SK-N-SH (cell line): ENCODE measurements around the gene NT5C1A. TPM values are rescaled to one million over a fixed set of nuclear protein-coding genes. Genes with fewer than 3 reads are reported as not detected.

Experiments
- CTCF ChIA-PET: fragments of 300-600, 350-600 bp; formaldehyde crosslinking; extraction: SDS; loops from one replicate; lab custom pipeline; 2021; lab: Yijun Ruan, JAX
- POLR2A ChIA-PET: fragments of 350-600 bp; sonication (Branson Sonifier 250); formaldehyde crosslinking; extraction: SDS; loops from one replicate; lab custom pipeline; 2020; ENCODE audit warnings: antibody characterized with exemption, inconsistent platforms; lab: Yijun Ruan, JAX
- DNase-seq: peaks from one replicate; pipeline ENCODE4 v3.0.0; 2012
- H2AFZ ChIP-seq: fragments of 200-600 bp; sonication (generic); 2 replicates; pipeline ENCODE4 v1.8.1; 2016; ENCODE audit warnings: antibody characterized with exemption, mild to moderate bottlenecking, low read depth
- H3F3A ChIP-seq: fragments of 200-600 bp; sonication (generic); replicated peaks from 2 replicates; pipeline ENCODE3; 2016; ENCODE audit warnings: antibody characterized with exemption, mild to moderate bottlenecking; ENCODE audit not compliant: insufficient read depth
- H3K27ac ChIP-seq, 2 experiments: fragments of 200-500 bp in 1 of 2; fragments of 200-600 bp in 1 of 2; sonication (Bioruptor generic) in 1 of 2; sonication (generic), shearing (Covaris generic) in 1 of 2; 2 replicates each; pipeline versions ENCODE4 v1.5.1 to v1.6.1; 2014 to 2016; ENCODE audit warnings: low read depth in 2 of 2, inconsistent platforms in 1 of 2, low read length in 1 of 2, mild to moderate bottlenecking in 1 of 2, mixed read lengths in 1 of 2
- H3K27me3 ChIP-seq: fragments of 200-600 bp; sonication (generic), shearing (Covaris generic); 2 replicates; pipeline ENCODE4 v1.6.1; 2016; ENCODE audit warnings: mixed run types; ENCODE audit not compliant: insufficient read depth
- H3K36me3 ChIP-seq, 2 experiments: fragments of 200-500 bp in 1 of 2; fragments of 200-600 bp in 1 of 2; sonication (Bioruptor generic) in 1 of 2; sonication (generic) in 1 of 2; replicated peaks in 1 of 2; 2 replicates each; pipeline versions ENCODE3 to v1.5.1; 2014 to 2016; ENCODE audit warnings: low read length in 1 of 2, mild to moderate bottlenecking in 1 of 2; ENCODE audit not compliant: insufficient read depth in 2 of 2, control insufficient read depth in 1 of 2
- H3K4me1 ChIP-seq, 2 experiments: fragments of 200-500 bp in 1 of 2; fragments of 200-600 bp in 1 of 2; sonication (Bioruptor generic) in 1 of 2; sonication (generic), shearing (Covaris generic) in 1 of 2; 2 replicates each; pipeline versions ENCODE4 v1.5.1 to v1.6.1; 2014 to 2016; ENCODE audit warnings: low read depth in 1 of 2, low read length in 1 of 2, mixed run types in 1 of 2; ENCODE audit not compliant: insufficient read depth in 2 of 2, control insufficient read depth in 1 of 2
- H3K4me2 ChIP-seq: fragments of 200-600 bp; sonication (generic), shearing (Covaris generic); 2 replicates; pipeline ENCODE4 v1.6.1; 2017; ENCODE audit warnings: mixed run types
- H3K4me3 ChIP-seq, 2 experiments: fragments of 200-500 bp in 1 of 2; fragments of 200-600 bp in 1 of 2; sonication (Bioruptor generic) in 1 of 2; sonication (generic), shearing (Covaris generic) in 1 of 2; 2 replicates each; pipeline versions ENCODE4 v1.5.1 to v1.8.1; 2014 to 2016; ENCODE audit warnings: low read depth in 2 of 2, inconsistent platforms in 1 of 2, low read length in 1 of 2, mild to moderate bottlenecking in 1 of 2, mixed read lengths in 1 of 2, moderate library complexity in 1 of 2
- H3K79me2 ChIP-seq: fragments of 200-600 bp; sonication (generic); 2 replicates; pipeline ENCODE4 v1.8.1; 2017; ENCODE audit warnings: mild to moderate bottlenecking; ENCODE audit not compliant: insufficient read depth
- H3K9ac ChIP-seq: fragments of 200-600 bp; sonication (generic); 2 replicates; pipeline ENCODE4 v1.6.1; 2017; ENCODE audit warnings: mixed run types
- H3K9me2 ChIP-seq: fragments of 200-600 bp; sonication (generic); 2 replicates; pipeline ENCODE4 v1.6.1; 2017; ENCODE audit warnings: mixed run types
- H3K9me3 ChIP-seq: fragments of 200-600 bp; sonication (generic); 2 replicates; pipeline ENCODE4 v1.6.1; 2017; ENCODE audit warnings: mixed run types, mild to moderate bottlenecking, moderate library complexity
- H4K20me1 ChIP-seq: fragments of 200-600 bp; sonication (generic); 2 replicates; pipeline ENCODE4 v1.6.1; 2017; ENCODE audit warnings: mild to moderate bottlenecking, mixed run types; ENCODE audit not compliant: insufficient read depth
- CHD2 ChIP-seq: fragments of 150-350 bp; IDR thresholded peaks from 2 replicates; pipeline ENCODE4 v1.6.1; 2018; ENCODE audit warnings: low read length; ENCODE audit not compliant: partially characterized antibody
- ELF1 ChIP-seq: IDR thresholded peaks from 2 replicates; pipeline ENCODE4 v1.4.0; 2012
- FOXJ3 ChIP-seq: sonication (generic); formaldehyde crosslinking; IDR thresholded peaks from 2 replicates; pipeline ENCODE4 v1.5.1; 2020; ENCODE audit warnings: mild to moderate bottlenecking, missing genetic modification reagents
- FOXM1 ChIP-seq: IDR thresholded peaks from 2 replicates; pipeline ENCODE4 v1.4.0; 2012; ENCODE audit warnings: low read depth, mild to moderate bottlenecking
- NRF1 ChIP-seq: IDR thresholded peaks from 2 replicates; pipeline ENCODE4 v1.6.1; 2012; ENCODE audit warnings: low read depth, mild to moderate bottlenecking, low read length
- RCOR1 ChIP-seq: fragments of 150-350 bp; IDR thresholded peaks from 2 replicates; pipeline ENCODE4 v1.6.1; 2017; ENCODE audit warnings: antibody characterized with exemption, low read length
- SIN3A ChIP-seq: IDR thresholded peaks from 2 replicates; pipeline ENCODE4 v1.6.1; 2012; ENCODE audit warnings: low read depth, mild to moderate bottlenecking, low read length, moderate library complexity, borderline replicate concordance
- TAF1 ChIP-seq: IDR thresholded peaks from 2 replicates; pipeline ENCODE4 v1.6.1; 2012; ENCODE audit warnings: low read depth, mild to moderate bottlenecking, low read length, moderate library complexity, borderline replicate concordance
- TCF12 ChIP-seq: IDR thresholded peaks from 2 replicates; pipeline ENCODE4 v1.4.0; 2012
- YY1 ChIP-seq: IDR thresholded peaks from 2 replicates; pipeline ENCODE4 v1.4.0; 2012; ENCODE audit warnings: low read depth, mild to moderate bottlenecking
- WGBS: methylation state at CpG from one replicate; pipeline ENCODE4 v1.1.6; 2017; ENCODE audit warnings: low lambda C conversion rate; 5-methylcytosine and 5-hydroxymethylcytosine counted together
- polyA plus RNA-seq, 3 experiments: library from polyadenylated mRNA; depleted of rRNA; stranded (reverse); fragments of >200 nt; gene quantifications; 2 replicates each; pipeline ENCODE4 v1.2.3, GENCODE V29; 2012
- TF ChIP-seq, protein P1 (sequence below): IDR thresholded peaks from 2 replicates; pipeline ENCODE4 v1.4.0; 2012; ENCODE audit warnings: low read depth
- TF ChIP-seq, protein P2 (sequence below): fragments of 150-350 bp; IDR thresholded peaks from 2 replicates; pipeline ENCODE4 v1.6.1; 2016; ENCODE audit warnings: mild to moderate bottlenecking, low read depth, low read length
- TF ChIP-seq, protein P3 (sequence below): IDR thresholded peaks from 2 replicates; pipeline ENCODE4 v1.4.0; 2012; ENCODE audit warnings: low read depth, borderline replicate concordance
- TF ChIP-seq, protein P4 (sequence below): IDR thresholded peaks from 2 replicates; pipeline ENCODE4 v1.4.0; 2012; ENCODE audit warnings: low read depth, borderline replicate concordance
- TF ChIP-seq, protein P5 (sequence below): fragments of 150-350 bp; IDR thresholded peaks from 2 replicates; pipeline ENCODE4 v1.6.1; 2017; ENCODE audit warnings: antibody characterized with exemption, low read length, low read depth, borderline replicate concordance
- TF ChIP-seq, protein P6 (sequence below): fragments of 200-600 bp; sonication (generic); IDR thresholded peaks from 2 replicates; pipeline ENCODE4 v1.6.1; 2017; ENCODE audit warnings: antibody characterized with exemption, mild to moderate bottlenecking, moderate library complexity

NT5C1A gene
- polyA plus RNA-seq, 1 of the 3 experiments (the other 2 are of a cell fraction) = 0.12 TPM

DNA sequence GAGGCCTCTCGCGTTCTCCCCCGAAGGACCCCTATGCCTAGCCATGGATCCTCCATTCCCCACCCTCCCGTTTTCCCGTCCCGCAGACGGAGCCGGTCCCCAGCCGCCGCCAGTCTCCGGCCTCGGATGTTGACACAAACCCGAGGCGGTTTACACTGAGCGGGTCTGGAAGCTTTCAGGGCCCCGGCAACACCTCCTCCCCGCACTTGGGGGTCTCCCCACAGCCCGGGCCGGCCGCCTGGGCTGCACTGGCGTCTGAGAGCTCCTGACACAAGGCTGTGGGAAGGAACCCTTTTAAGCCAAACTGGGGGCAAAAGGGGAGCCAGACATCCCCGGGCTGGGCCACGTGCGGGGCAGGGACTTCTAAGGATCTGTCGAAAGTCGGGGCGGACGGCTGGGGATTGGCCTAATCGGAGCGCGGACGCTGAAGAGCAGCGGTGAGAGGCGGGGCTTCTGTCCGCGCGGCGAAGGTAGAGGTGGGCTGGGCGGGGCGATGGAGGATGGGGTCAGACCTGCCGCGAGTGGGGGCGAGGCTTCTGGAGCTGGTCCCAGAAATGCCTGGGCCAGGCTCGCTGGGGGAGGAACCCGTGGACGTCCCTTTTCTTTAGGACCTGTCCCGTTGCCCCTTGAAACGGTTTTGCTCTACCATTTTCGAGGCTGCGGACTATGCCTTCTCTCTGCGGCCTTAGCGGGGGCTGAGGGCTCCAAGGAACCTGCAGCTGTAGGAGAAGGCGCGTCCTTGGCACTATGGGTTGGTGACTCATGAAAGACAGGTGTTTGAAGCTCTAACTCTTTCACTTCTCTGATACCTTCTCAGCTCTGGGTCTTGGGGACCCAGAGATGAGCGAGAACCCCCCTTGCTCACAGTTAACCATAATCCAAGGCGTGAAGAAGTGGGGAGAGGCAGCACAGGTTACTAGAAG lies 20.5 kb upstream of the NT5C1A start:
- Histone ChIP-seq H3F3A (no peaks in the 10 kb centered on the region), H3K9ac (no peak overlapping the region), H3K4me2 (peak overlapping the region; percentile 81), H2AFZ (no peak overlapping the region), H3K79me2 (no peaks in the 10 kb centered on the region), H3K36me3 (no peaks in the 10 kb centered on the region), H3K27me3 (peaks cover 39% of the 10 kb centered on the region), H4K20me1 (no peaks in the 10 kb centered on the region), H3K9me2 (no peaks in the 10 kb centered on the region), H3K4me3 (peak overlapping the region in 1 of 2 experiments; percentile 49; a peak in 2 of 4 replicates), H3K27ac (no peak overlapping the region; a peak in 1 of 4 replicates), H3K4me1 (peaks cover 0 to 32% of the 10 kb centered on the region in 2 experiments; a peak in 2 of 4 replicates), H3K9me3 (no peaks in the 10 kb centered on the region)
- peak; percentile 76 for DNase-seq
- no peak for TF ChIP-seq YY1
- TF ChIP-seq, protein P1, sequence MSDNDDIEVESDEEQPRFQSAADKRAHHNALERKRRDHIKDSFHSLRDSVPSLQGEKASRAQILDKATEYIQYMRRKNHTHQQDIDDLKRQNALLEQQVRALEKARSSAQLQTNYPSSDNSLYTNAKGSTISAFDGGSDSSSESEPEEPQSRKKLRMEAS = no peak
- TF ChIP-seq CHD2 = no peak
- TF ChIP-seq NRF1 = no peak
- no peak for TF ChIP-seq TAF1
- POLR2A ChIA-PET = interaction anchor here (2.1 to 2.5 kb wide), 3 partner anchors 9 to 33 kb away, joined by 10 to 24 read pairs (median 13); partner anchors contain the start of gene NT5C1A
- 57% methylated on average over 41 of the region's 56 CpGs for WGBS
- CTCF ChIA-PET = interaction anchor here (0.8 to 8.0 kb wide), 10 partner anchors 10 to 86 kb away, joined by 3 to 61 read pairs (median 14); partner anchors contain the start of gene NT5C1A

DNA sequence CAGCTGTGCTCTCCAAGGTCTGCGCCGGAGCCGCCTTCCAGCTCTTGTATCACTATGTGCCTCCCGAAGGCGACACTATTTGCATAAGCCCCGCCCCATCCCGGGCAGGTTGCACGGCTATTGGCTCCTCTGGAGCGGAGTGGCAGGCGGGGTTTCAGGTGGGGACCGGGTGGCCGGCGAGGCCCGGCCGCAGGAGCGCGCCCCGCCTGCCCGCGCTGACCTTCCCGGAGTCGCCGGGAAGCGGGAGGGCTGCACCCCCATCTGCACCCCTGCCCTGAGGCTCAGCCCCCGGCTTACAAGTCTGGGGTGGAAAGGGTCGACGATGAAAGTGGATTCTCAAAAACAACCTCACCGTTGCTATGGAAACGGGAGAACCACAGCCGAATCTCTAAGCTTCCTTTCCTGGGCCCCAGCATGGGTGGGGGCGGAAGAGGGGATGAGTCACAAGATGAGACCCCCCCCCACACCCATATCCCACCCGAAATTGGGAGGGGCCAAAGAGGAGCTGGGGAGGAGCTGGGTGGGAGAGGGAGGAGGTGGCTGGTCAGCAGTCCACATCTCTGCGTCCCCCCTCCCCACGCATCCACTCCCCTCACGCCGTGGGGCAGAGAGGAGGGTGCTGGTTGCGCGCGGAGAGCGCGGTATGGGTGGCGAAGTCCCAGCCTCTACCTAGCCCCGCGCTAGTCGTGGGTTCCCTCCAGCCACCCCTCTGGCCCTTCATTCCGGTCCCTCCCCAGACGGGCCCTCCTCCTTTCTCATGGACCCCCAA lies 19.7 kb upstream of the NT5C1A start, which contains the start of gene HPCAL4:
HPCAL4 (minus strand) TSS at position 51 of the 769 bp plus-strand sequence. CDS start 6,830 bp downstream, outside the sequence.
- no peak within 1 kb of the TSS for H3K9ac ChIP-seq
- H3F3A ChIP-seq = no peaks in the 10 kb centered on the region
- WGBS = 2% methylated on average over 29 of the region's 47 CpGs
- ChIA-PET CTCF (interaction anchor here (1.9 to 8.0 kb wide), 7 partner anchors 11 to 85 kb away, joined by 4 to 61 read pairs (median 30); partner anchors contain the start of gene NT5C1A), POLR2A (interaction anchor here (1.0 to 2.5 kb wide), 7 partner anchors 10 to 585 kb away, joined by 3 to 24 read pairs (median 6); partner anchors contain the start of gene NT5C1A)
- H3K79me2 ChIP-seq = no peaks in the 10 kb centered on the region
- peak within 1 kb of the TSS; percentile 49 to 73 for H3K4me3 ChIP-seq
- 0 out of 2 replicates have a peak within 1 kb of the TSS, but pooled peaks have one; percentile 65 for H2AFZ ChIP-seq
- DNase-seq = peak; percentile 96
- no peaks in the 10 kb centered on the region for H3K9me2 ChIP-seq
- no peaks in the 10 kb centered on the region for H3K9me3 ChIP-seq
- peak within 1 kb of the TSS in 1 of 2 experiments; percentile 67; a peak in 1 of 4 replicates for H3K27ac ChIP-seq
- H3K4me2 ChIP-seq = peak within 1 kb of the TSS; percentile 81
- H3K4me1 ChIP-seq = peaks cover 0 to 32% of the 10 kb centered on the region in 2 experiments; a peak in 2 of 4 replicates
- no peaks in the 10 kb centered on the region for H3K36me3 ChIP-seq
- H3K27me3 ChIP-seq = peaks cover 44% of the 10 kb centered on the region
- no peaks in the 10 kb centered on the region for H4K20me1 ChIP-seq
- TF ChIP-seq, protein P2, sequence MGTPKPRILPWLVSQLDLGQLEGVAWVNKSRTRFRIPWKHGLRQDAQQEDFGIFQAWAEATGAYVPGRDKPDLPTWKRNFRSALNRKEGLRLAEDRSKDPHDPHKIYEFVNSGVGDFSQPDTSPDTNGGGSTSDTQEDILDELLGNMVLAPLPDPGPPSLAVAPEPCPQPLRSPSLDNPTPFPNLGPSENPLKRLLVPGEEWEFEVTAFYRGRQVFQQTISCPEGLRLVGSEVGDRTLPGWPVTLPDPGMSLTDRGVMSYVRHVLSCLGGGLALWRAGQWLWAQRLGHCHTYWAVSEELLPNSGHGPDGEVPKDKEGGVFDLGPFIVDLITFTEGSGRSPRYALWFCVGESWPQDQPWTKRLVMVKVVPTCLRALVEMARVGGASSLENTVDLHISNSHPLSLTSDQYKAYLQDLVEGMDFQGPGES = no peak
- TF ChIP-seq FOXM1 (no peak), TCF12 (no peak), ELF1 (no peak), SIN3A (no peak), RCOR1 (no peak), FOXJ3 (CRISPR knock-in tag) (no peak), NRF1 (peak; percentile 52)
- TF ChIP-seq, protein P3, sequence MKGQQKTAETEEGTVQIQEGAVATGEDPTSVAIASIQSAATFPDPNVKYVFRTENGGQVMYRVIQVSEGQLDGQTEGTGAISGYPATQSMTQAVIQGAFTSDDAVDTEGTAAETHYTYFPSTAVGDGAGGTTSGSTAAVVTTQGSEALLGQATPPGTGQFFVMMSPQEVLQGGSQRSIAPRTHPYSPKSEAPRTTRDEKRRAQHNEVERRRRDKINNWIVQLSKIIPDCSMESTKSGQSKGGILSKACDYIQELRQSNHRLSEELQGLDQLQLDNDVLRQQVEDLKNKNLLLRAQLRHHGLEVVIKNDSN = no peak
- TF ChIP-seq, protein P4, sequence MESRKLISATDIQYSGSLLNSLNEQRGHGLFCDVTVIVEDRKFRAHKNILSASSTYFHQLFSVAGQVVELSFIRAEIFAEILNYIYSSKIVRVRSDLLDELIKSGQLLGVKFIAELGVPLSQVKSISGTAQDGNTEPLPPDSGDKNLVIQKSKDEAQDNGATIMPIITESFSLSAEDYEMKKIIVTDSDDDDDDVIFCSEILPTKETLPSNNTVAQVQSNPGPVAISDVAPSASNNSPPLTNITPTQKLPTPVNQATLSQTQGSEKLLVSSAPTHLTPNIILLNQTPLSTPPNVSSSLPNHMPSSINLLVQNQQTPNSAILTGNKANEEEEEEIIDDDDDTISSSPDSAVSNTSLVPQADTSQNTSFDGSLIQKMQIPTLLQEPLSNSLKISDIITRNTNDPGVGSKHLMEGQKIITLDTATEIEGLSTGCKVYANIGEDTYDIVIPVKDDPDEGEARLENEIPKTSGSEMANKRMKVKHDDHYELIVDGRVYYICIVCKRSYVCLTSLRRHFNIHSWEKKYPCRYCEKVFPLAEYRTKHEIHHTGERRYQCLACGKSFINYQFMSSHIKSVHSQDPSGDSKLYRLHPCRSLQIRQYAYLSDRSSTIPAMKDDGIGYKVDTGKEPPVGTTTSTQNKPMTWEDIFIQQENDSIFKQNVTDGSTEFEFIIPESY = no peak
- TF ChIP-seq, protein P5, sequence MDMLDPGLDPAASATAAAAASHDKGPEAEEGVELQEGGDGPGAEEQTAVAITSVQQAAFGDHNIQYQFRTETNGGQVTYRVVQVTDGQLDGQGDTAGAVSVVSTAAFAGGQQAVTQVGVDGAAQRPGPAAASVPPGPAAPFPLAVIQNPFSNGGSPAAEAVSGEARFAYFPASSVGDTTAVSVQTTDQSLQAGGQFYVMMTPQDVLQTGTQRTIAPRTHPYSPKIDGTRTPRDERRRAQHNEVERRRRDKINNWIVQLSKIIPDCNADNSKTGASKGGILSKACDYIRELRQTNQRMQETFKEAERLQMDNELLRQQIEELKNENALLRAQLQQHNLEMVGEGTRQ = no peak
- TF ChIP-seq, protein P6, sequence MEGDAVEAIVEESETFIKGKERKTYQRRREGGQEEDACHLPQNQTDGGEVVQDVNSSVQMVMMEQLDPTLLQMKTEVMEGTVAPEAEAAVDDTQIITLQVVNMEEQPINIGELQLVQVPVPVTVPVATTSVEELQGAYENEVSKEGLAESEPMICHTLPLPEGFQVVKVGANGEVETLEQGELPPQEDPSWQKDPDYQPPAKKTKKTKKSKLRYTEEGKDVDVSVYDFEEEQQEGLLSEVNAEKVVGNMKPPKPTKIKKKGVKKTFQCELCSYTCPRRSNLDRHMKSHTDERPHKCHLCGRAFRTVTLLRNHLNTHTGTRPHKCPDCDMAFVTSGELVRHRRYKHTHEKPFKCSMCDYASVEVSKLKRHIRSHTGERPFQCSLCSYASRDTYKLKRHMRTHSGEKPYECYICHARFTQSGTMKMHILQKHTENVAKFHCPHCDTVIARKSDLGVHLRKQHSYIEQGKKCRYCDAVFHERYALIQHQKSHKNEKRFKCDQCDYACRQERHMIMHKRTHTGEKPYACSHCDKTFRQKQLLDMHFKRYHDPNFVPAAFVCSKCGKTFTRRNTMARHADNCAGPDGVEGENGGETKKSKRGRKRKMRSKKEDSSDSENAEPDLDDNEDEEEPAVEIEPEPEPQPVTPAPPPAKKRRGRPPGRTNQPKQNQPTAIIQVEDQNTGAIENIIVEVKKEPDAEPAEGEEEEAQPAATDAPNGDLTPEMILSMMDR = no peak
